SK-N-SH treated with all-trans-retinoic acid at 6 μM for 48 hours (cell line): ENCODE results near the gene CACNB2.

Experiments
- ATAC-seq: fragments of 200-7000 bp; cut with Tn5 transposase; 3 replicates; pipeline ENCODE4 v1.9.1; 2020; ENCODE audit warnings: mild to moderate bottlenecking, moderate library complexity
- ARNTL ChIP-seq: fragments of 450-650 bp; formaldehyde crosslinking; IDR thresholded peaks from 2 replicates; pipeline ENCODE4 v1.5.0; 2020; ENCODE audit warnings: low read depth, mild to moderate bottlenecking, moderate library complexity, borderline replicate concordance
- BACH2 ChIP-seq: fragments of 250-450 bp; sonication (Bioruptor Pico); IDR thresholded peaks from 2 replicates; pipeline ENCODE4 v1.9.0; 2021; ENCODE audit warnings: mild to moderate bottlenecking, borderline replicate concordance
- CSDC2 ChIP-seq: fragments of 250-450 bp; sonication (Bioruptor Pico); IDR thresholded peaks from 2 replicates; pipeline ENCODE4 v1.5.0; 2020; ENCODE audit warnings: mild to moderate bottlenecking, moderate library complexity
- ESRRG ChIP-seq: fragments of 250-450 bp; sonication (Bioruptor Pico); IDR thresholded peaks from 2 replicates; pipeline ENCODE4 v1.6.1; 2021; ENCODE audit warnings: mild to moderate bottlenecking
- GLIS3 ChIP-seq: fragments of 250-450 bp; sonication (Bioruptor Pico); IDR thresholded peaks from 2 replicates; pipeline ENCODE4 v1.5.0; 2020; ENCODE audit warnings: mild to moderate bottlenecking, moderate library complexity
- ISL1 ChIP-seq: fragments of 250-450 bp; sonication (Bioruptor Pico); IDR thresholded peaks from 2 replicates; pipeline ENCODE4 v2.1.2; 2022; ENCODE audit warnings: mild to moderate bottlenecking, moderate library complexity
- PPARA ChIP-seq: fragments of 250-450 bp; sonication (Bioruptor Pico); IDR thresholded peaks from 2 replicates; pipeline ENCODE4 v1.5.0; 2020; ENCODE audit warnings: mild to moderate bottlenecking, borderline replicate concordance
- SNAI2 ChIP-seq: fragments of 250-450 bp; sonication (Bioruptor Pico); IDR thresholded peaks from 2 replicates; pipeline ENCODE4 v1.5.0; 2020; ENCODE audit warnings: mild to moderate bottlenecking, moderate library complexity
- TCF4 ChIP-seq: fragments of 250-450 bp; sonication (Bioruptor Pico); IDR thresholded peaks from 2 replicates; pipeline ENCODE4 v1.8.0; 2021; ENCODE audit warnings: mild to moderate bottlenecking, moderate library complexity, borderline replicate concordance
- TOX ChIP-seq: fragments of 250-450 bp; sonication (Bioruptor Pico); IDR thresholded peaks from 2 replicates; pipeline ENCODE4 v1.8.0; 2021; ENCODE audit warnings: mild to moderate bottlenecking, moderate library complexity, borderline replicate concordance
- ZC3H10 ChIP-seq: fragments of 250-450 bp; sonication (Bioruptor Pico); IDR thresholded peaks from 2 replicates; pipeline ENCODE4 v1.5.1; 2021; ENCODE audit warnings: mild to moderate bottlenecking, moderate library complexity
- ZFP3 ChIP-seq: fragments of 250-450 bp; sonication (Bioruptor Pico); IDR thresholded peaks from 2 replicates; pipeline ENCODE4 v1.5.0; 2020; ENCODE audit warnings: mild to moderate bottlenecking, moderate library complexity
- ZFP30 ChIP-seq: fragments of 450-650 bp; formaldehyde crosslinking; IDR thresholded peaks from 2 replicates; pipeline ENCODE4 v1.5.0; 2022; ENCODE audit warnings: mild to moderate bottlenecking, moderate library complexity
- ZNF565 ChIP-seq: fragments of 450-650 bp; formaldehyde crosslinking; conservative IDR thresholded peaks from 2 replicates; pipeline ENCODE4 v1.5.0; 2020; ENCODE audit warnings: low read depth, mild to moderate bottlenecking, moderate library complexity
- ZNF70 ChIP-seq: fragments of 450-650 bp; formaldehyde crosslinking; IDR thresholded peaks from 2 replicates; pipeline ENCODE4 v1.5.0; 2020; ENCODE audit warnings: mild to moderate bottlenecking, moderate library complexity
- ZNF8 ChIP-seq: fragments of 450-650 bp; formaldehyde crosslinking; IDR thresholded peaks from 2 replicates; pipeline ENCODE4 v1.5.0; 2020; ENCODE audit warnings: mild to moderate bottlenecking, moderate library complexity
- TF ChIP-seq, protein P1 (sequence below): fragments of 250-450 bp; sonication (Bioruptor Pico); IDR thresholded peaks from 2 replicates; pipeline ENCODE4 v1.8.0; 2020; ENCODE audit warnings: mild to moderate bottlenecking, moderate library complexity, borderline replicate concordance
- TF ChIP-seq, protein P2 (sequence below): fragments of 250-450 bp; sonication (Bioruptor Pico); IDR thresholded peaks from 2 replicates; pipeline ENCODE4 v1.5.1; 2020; ENCODE audit warnings: low read depth, mild to moderate bottlenecking, moderate library complexity
- TF ChIP-seq, protein P3 (sequence below): fragments of 250-450 bp; sonication (Bioruptor Pico); IDR thresholded peaks from 2 replicates; pipeline ENCODE4 v1.8.0; 2021; ENCODE audit warnings: low read depth, mild to moderate bottlenecking, moderate library complexity, borderline replicate concordance
- TF ChIP-seq, protein P4 (sequence below): fragments of 250-450 bp; sonication (Bioruptor Pico); IDR thresholded peaks from 2 replicates; pipeline ENCODE4 v1.5.0; 2020; ENCODE audit warnings: mild to moderate bottlenecking, moderate library complexity

The CACNB2 gene

DNA sequence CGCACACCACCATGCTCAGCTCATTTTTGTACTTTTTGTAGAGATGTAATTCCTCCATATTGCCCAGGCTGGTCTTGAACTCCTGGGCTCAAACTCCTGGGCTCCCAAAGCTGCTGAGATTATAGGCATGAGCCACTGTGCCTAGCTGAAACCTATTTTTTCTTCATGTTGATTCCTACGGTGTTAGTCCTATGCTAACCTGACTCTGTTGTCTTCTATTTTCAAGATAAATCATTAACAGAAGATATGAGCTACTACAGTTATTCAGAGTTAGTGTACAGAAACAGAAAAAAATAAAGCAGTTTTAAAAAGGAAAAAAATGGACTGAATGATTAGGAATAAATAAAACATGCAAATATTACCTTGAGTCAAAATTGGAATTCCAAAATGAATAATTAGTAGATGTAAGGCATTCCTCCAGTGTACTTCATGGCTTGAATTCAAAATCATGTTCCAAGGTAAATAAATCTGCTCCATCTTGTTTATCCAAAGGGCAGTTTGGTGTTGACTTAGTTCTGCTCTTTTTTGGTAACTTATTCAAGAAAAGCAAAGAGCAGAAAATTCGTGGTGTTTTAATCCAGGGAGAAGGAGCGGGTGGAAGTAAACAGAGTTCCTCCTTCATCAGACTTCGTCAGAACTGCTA is 185.8 kb downstream of the CACNB2 start:
- TF ChIP-seq ZFP30 (CRISPR knock-in tag) (no peak), SNAI2 (CRISPR knock-in tag) (no peak), CSDC2 (no peak), ESRRG (CRISPR knock-in tag) (no peak), ZNF70 (CRISPR knock-in tag) (no peak), GLIS3 (CRISPR knock-in tag) (no peak), BACH2 (no peak), ZNF565 (no peak), ARNTL (CRISPR knock-in tag) (no peak), TCF4 (no peak), ZC3H10 (CRISPR knock-in tag) (no peak)
- TF ChIP-seq, protein P1, sequence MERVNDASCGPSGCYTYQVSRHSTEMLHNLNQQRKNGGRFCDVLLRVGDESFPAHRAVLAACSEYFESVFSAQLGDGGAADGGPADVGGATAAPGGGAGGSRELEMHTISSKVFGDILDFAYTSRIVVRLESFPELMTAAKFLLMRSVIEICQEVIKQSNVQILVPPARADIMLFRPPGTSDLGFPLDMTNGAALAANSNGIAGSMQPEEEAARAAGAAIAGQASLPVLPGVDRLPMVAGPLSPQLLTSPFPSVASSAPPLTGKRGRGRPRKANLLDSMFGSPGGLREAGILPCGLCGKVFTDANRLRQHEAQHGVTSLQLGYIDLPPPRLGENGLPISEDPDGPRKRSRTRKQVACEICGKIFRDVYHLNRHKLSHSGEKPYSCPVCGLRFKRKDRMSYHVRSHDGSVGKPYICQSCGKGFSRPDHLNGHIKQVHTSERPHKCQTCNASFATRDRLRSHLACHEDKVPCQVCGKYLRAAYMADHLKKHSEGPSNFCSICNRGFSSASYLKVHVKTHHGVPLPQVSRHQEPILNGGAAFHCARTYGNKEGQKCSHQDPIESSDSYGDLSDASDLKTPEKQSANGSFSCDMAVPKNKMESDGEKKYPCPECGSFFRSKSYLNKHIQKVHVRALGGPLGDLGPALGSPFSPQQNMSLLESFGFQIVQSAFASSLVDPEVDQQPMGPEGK, result no peak
- TF ChIP-seq, protein P2, sequence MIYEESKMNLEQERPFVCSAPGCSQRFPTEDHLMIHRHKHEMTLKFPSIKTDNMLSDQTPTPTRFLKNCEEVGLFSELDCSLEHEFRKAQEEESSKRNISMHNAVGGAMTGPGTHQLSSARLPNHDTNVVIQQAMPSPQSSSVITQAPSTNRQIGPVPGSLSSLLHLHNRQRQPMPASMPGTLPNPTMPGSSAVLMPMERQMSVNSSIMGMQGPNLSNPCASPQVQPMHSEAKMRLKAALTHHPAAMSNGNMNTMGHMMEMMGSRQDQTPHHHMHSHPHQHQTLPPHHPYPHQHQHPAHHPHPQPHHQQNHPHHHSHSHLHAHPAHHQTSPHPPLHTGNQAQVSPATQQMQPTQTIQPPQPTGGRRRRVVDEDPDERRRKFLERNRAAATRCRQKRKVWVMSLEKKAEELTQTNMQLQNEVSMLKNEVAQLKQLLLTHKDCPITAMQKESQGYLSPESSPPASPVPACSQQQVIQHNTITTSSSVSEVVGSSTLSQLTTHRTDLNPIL (CRISPR knock-in tag), result no peak
- TF ChIP-seq, protein P3, sequence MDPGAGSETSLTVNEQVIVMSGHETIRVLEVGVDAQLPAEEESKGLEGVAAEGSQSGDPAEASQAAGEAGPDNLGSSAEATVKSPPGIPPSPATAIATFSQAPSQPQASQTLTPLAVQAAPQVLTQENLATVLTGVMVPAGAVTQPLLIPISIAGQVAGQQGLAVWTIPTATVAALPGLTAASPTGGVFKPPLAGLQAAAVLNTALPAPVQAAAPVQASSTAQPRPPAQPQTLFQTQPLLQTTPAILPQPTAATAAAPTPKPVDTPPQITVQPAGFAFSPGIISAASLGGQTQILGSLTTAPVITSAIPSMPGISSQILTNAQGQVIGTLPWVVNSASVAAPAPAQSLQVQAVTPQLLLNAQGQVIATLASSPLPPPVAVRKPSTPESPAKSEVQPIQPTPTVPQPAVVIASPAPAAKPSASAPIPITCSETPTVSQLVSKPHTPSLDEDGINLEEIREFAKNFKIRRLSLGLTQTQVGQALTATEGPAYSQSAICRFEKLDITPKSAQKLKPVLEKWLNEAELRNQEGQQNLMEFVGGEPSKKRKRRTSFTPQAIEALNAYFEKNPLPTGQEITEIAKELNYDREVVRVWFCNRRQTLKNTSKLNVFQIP (CRISPR knock-in tag), result no peak
- no peak for ATAC-seq

DNA sequence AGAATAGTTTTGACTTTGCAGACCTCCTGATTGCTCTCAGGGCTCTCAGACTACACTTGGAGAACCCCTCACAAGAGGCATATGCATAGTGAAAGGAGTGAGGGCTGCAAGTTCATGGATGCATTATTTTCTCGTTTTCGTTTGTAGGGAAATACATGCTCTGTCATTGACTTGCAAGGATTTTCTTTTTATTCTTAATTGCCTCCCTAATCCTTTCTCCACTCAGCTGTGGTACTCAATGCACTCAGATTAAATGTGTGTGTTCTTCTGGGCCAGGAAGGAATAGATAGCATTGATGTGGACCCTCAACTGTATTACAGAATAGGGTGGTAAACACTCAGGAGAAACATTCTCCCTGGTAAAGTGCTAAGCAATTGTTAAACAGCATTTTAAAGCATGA is 188.7 kb downstream of the CACNB2 start:
- no peak for TF ChIP-seq ESRRG (CRISPR knock-in tag)
- TF ChIP-seq TOX (CRISPR knock-in tag), result no peak
- no peak for TF ChIP-seq ZNF565
- TF ChIP-seq, protein P3 (CRISPR knock-in tag), result no peak
- TF ChIP-seq, protein P4, sequence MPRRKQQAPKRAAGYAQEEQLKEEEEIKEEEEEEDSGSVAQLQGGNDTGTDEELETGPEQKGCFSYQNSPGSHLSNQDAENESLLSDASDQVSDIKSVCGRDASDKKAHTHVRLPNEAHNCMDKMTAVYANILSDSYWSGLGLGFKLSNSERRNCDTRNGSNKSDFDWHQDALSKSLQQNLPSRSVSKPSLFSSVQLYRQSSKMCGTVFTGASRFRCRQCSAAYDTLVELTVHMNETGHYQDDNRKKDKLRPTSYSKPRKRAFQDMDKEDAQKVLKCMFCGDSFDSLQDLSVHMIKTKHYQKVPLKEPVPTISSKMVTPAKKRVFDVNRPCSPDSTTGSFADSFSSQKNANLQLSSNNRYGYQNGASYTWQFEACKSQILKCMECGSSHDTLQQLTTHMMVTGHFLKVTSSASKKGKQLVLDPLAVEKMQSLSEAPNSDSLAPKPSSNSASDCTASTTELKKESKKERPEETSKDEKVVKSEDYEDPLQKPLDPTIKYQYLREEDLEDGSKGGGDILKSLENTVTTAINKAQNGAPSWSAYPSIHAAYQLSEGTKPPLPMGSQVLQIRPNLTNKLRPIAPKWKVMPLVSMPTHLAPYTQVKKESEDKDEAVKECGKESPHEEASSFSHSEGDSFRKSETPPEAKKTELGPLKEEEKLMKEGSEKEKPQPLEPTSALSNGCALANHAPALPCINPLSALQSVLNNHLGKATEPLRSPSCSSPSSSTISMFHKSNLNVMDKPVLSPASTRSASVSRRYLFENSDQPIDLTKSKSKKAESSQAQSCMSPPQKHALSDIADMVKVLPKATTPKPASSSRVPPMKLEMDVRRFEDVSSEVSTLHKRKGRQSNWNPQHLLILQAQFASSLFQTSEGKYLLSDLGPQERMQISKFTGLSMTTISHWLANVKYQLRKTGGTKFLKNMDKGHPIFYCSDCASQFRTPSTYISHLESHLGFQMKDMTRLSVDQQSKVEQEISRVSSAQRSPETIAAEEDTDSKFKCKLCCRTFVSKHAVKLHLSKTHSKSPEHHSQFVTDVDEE (CRISPR knock-in tag), result no peak
- TF ChIP-seq ZNF8 (CRISPR knock-in tag), result no peak
- no peak for TF ChIP-seq CSDC2
- TF ChIP-seq, protein P2 (CRISPR knock-in tag), result no peak
- no peak for TF ChIP-seq ZFP3
- no peak for ATAC-seq

DNA sequence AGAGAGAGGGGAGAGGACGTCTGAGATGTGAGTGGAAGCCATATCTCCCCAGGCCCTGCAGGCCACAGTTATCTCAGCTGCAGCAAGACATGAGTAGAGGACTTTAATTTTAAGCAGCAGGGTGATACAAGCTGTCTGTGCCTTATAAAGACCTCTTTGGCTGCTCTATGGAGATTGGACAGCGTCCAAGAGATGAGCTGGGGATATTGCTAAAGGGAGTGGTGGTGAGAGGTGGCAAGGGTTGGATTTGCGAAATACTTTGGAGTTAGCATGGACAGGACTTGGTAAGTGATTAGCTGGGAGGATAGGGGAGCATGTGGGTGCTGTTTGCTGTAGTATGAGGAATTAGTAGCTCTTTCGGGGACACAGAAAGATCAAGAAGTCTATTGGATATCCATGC is 191.8 kb downstream of the CACNB2 start:
- ATAC-seq, result no peak
- TF ChIP-seq SNAI2 (CRISPR knock-in tag) (no peak), CSDC2 (no peak), ARNTL (CRISPR knock-in tag) (no peak), ZFP3 (no peak), TCF4 (no peak), ZNF565 (no peak), GLIS3 (CRISPR knock-in tag) (no peak), TOX (CRISPR knock-in tag) (no peak), ZFP30 (CRISPR knock-in tag) (no peak), ESRRG (CRISPR knock-in tag) (no peak), PPARA (CRISPR knock-in tag) (no peak), ISL1 (no peak)
- TF ChIP-seq, protein P2 (CRISPR knock-in tag), result no peak
- TF ChIP-seq, protein P1, result no peak
- TF ChIP-seq, protein P3 (CRISPR knock-in tag), result no peak
